Activated naive CD4-positive, alpha-beta T cell treated with anti-CD3 and anti-CD28 coated beads, Interleukin-2, amount 50 U/mL, for 72 hours (primary cell): ENCODE measurements around the gene CCDC141. TPM values are rescaled to one million over a fixed set of nuclear protein-coding genes. Genes with fewer than 3 reads are reported as not detected.

Source experiments
- ATAC-seq, 2 donors: fragments of 150-1000 bp; cut with Tn5 transposase; 2 replicates each; pipeline ENCODE4 v1.10.0; 2021; ENCODE audit warnings: mild to moderate bottlenecking in 2 of 2, moderate library complexity in 2 of 2
- DNase-seq, 2 donors: peaks; one replicate each; pipeline ENCODE4 v3.0.0; 2021 to 2022; ENCODE audit warnings: low spot score in 2 of 2
- H3K27ac Mint-ChIP-seq, 2 donors: one replicate each; pipeline ENCODE4 v1.8.0; 2022; ENCODE audit warnings: mild to moderate bottlenecking in 2 of 2, mixed read lengths in 2 of 2
- H3K36me3 Mint-ChIP-seq, 2 donors: one replicate each; pipeline ENCODE4 v1.8.0; 2022; ENCODE audit warnings: mixed read lengths in 2 of 2
- H3K9me3 Mint-ChIP-seq, 2 donors: one replicate each; pipeline ENCODE4 v1.8.0; 2022; ENCODE audit warnings: mixed read lengths in 2 of 2
- total RNA-seq, 2 donors: library from RNA; stranded (reverse); gene quantifications; one replicate each; pipeline ENCODE4 v1.2.3, GENCODE V29; 2022

The CCDC141 gene
- total RNA-seq, 2 donors from 2014 or later, result 6.1 to 10.6 TPM

DNA sequence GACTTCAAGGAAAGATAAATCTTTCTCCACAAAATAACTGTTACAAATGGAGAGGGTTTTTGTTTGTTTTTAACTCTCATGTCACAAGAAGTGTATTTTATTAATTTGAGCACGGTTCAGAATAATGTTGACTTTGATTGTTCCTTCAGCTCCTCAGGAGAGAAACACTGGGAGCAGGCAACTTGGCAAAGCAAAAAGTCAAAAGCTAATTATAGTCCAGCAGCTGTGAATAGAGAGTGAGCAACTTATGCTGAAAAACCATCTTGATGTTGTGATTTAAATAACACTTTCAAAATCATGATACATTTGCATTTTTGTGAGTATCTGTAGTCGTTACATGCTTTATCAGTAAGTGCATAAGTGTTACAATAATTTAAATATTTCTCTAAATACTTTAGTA is 205.2 kb downstream of the CCDC141 start:
- Mint-ChIP-seq H3K27ac (no peak overlapping the region), H3K9me3 (peaks cover 0 to 3% of the 10 kb centered on the region in 2 donors), H3K36me3 (peaks cover 9 to 11% of the 10 kb centered on the region in 2 donors)
- no peak for DNase-seq
- no peak for ATAC-seq

DNA sequence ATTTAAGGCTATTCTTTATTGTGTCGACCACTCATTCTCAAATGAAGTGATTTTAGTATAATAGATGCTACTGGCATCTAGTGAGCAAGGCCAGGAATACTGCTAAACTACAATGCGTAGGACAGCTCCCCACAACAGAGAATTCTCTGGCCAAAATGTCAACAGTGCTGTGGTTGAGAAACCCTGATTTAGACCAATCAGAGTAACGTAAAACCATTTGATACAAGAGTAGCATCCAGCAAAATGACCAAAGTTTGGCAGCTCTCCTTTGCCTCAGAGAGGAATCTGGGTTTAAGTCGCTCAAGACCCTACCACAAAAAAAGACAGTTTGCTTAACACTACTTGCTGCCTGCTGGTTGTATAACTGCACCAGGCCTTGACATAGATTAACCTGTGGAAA is 205.7 kb downstream of the CCDC141 start:
- ATAC-seq (no peak), DNase-seq (no peak)
- Mint-ChIP-seq H3K9me3 (peaks cover 0 to 3% of the 10 kb centered on the region in 2 donors), H3K27ac (no peak overlapping the region), H3K36me3 (peaks cover 9 to 11% of the 10 kb centered on the region in 2 donors)

DNA sequence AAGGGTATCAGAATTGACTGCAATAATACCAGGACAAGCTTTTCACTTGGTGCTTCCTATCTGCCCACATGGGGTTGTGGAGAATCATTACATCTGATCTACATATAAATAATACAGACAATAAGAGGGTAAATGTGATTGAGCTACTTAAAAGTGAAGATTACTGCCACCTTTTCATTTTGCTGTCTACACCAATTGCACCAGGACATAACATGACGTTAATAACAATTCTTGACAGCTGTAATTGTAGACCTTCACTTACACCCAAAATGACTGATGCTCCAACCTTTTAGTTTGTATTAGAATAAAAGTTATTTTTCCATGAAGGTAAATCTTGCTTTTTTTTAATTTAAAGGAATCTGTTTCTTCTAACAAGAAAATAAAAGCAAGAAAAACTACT is 206.2 kb downstream of the CCDC141 start:
- Mint-ChIP-seq H3K9me3 (peaks cover 0 to 3% of the 10 kb centered on the region in 2 donors), H3K27ac (no peak overlapping the region), H3K36me3 (peaks cover 9 to 11% of the 10 kb centered on the region in 2 donors)
- no peak for DNase-seq
- ATAC-seq, result no peak

DNA sequence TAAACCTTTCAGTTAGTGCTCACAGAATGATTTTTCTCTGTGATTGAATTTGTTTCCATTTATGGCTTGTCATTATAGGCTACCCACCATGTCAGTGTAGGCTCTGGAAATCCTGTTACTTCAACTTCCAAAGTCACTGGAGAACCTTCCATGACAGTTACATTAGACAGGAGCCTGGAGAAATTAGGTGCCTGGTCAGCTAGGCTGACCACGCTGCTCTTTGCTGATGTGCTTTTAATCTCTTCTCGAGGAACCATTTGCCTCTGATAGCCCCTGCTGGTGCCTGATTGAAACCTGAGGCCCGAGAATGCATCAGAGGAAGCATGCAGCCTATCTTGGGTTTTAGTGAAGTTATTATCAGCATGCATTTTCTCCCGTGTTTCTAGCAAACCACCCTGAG is 213.1 kb downstream of the CCDC141 start:
- no peaks in the 10 kb centered on the region for H3K36me3 Mint-ChIP-seq
- no peak for ATAC-seq
- H3K27ac Mint-ChIP-seq, result no peak overlapping the region
- H3K9me3 Mint-ChIP-seq, result no peaks in the 10 kb centered on the region
- DNase-seq, result no peak

DNA sequence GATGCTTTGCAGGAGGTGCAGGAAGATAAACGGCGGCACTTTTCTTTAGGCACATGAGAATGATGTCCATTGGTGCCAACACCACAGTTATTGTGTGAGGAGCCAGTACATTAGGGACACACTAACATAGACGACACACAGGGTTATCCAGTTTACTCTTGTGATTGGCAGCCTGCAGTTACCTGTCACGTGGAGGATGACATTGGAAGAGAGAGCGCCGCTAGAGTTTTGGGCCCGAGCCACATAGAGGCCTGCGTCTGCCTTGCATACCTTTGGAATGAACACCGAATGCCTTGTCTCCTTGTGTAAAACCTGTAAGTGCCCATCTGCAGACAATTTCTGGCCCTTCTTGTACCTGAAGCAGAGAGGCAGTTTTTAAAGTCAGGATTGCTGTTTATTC is 215.9 kb downstream of the CCDC141 start:
- DNase-seq, result no peak
- Mint-ChIP-seq H3K36me3 (peaks cover 0 to 7% of the 10 kb centered on the region in 2 donors), H3K9me3 (no peaks in the 10 kb centered on the region)

DNA sequence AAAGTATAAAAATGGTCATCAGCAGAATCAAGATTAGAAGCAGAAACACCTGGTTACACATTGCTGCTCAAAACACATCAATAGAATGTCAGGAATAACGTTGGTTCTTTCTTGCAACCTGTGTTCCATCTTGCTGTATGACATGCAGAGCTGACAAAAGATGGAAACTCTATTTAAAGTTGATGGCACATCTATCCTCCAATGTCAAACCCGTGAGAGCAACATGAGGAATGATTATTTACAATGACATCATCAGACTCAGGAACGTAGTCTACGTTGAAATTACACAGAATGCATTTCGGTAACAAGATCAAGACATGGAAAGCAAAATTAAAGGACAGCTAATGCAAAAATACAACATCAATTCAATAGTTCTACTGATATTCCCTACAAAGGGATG is 216.6 kb downstream of the CCDC141 start:
- Mint-ChIP-seq H3K36me3 (peaks cover 0 to 7% of the 10 kb centered on the region in 2 donors), H3K27ac (no peak overlapping the region), H3K9me3 (no peaks in the 10 kb centered on the region)
- DNase-seq (no peak), ATAC-seq (no peak)

More for the DNA sequence above, 215.9 kb downstream of the CCDC141 start:
- ATAC-seq, result no peak
- H3K27ac Mint-ChIP-seq, result no peak overlapping the region

DNA sequence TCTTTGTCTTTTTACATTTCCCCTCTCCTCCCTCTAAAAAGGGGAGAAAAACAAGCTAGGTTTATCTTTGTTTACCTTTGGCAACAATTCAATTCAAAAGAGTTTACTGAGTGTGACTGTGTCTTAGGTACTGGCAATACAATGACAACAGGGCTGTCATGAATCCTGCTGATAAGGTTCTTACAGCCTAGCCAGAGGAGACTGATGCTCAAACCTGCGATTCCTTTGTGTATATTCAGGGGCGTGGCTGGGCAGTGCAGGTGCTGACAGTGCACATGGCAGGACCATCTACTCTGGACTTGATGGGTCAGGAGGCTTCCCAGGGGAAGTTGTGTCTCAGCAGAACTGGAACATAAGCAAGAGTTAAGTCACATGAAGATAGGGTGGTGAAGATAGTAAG is 219.5 kb downstream of the CCDC141 start:
- ATAC-seq (no peak), DNase-seq (no peak)
- H3K9me3 Mint-ChIP-seq, result no peaks in the 10 kb centered on the region
- peaks cover 0 to 15% of the 10 kb centered on the region in 2 donors for H3K36me3 Mint-ChIP-seq
- no peak overlapping the region for H3K27ac Mint-ChIP-seq

DNA sequence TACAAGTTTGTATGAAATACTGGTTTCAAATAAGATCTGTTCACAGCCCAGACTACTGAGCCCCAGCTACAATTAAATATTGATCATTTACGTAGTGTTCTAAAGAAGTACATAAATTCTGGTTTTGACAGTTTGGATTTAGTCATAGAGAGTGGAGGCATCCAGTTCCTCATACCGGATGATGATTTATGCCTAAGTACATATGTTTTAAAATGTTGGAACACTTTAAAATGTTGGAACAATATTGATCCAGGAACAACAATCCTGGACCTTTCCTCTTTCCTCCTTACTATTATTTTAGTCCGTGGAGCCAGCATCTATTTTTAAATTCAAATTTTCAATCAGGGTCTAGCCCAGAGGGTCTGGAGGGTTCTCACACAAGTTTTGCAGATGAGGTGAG is 220.0 kb downstream of the CCDC141 start:
- no peak overlapping the region for H3K27ac Mint-ChIP-seq
- H3K9me3 Mint-ChIP-seq, result no peaks in the 10 kb centered on the region
- DNase-seq, result no peak
- peaks cover 0 to 15% of the 10 kb centered on the region in 2 donors for H3K36me3 Mint-ChIP-seq
- ATAC-seq, result no peak

DNA sequence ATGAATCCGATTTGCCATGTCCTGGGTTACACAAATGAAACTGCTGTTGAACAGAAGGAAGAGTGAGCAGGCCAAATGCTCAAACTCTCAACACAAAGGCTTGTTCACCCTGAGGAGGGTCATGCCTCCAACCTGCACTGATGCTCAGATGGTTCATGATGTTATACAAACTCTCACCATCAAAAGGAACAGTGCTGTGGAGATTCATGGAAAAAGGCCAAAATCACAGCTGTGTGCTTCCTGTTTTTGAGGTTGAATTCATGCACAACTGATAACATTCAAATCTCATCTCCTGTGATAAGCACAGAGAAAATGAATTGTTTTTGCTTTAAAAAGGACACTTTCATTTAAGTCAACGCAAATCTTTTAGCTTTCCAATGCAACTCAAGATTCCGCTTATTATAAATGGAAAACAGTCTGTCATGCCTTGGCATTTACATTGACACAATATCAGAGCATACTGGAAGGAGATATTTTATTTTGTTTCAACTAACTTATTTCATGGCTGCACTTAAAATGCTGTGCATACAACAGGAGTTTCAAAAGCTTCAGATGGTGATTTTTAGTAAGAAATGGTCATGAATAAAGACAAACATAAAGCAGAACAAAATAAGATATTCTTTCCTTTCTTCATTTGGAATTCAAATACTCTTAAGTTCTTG is 220.5 kb downstream of the CCDC141 start:
- ATAC-seq (no peak), DNase-seq (no peak)
- Mint-ChIP-seq H3K27ac (no peak overlapping the region), H3K36me3 (peaks cover 0 to 15% of the 10 kb centered on the region in 2 donors), H3K9me3 (no peaks in the 10 kb centered on the region)

DNA sequence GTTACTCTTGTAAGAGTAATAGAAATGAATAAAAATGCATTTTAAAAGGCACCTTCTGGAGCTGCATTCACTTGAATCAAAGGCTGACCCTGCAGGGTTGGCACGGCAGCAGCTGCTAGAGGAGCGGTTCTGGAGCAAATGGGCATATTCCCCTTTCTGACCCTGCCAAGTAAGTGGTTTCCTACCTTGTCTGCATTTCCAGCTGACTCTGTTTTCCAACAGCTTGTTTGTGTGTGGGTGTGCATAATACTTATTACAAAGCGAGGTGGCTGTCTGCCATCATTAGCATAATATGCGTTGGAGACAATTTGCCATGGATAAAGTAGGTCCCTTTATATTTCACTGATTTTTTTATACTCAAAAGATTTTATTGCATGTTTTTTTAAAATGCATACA is 221.5 kb downstream of the CCDC141 start:
- DNase-seq (no peak), ATAC-seq (no peak)
- H3K27ac Mint-ChIP-seq, result no peak overlapping the region
- H3K36me3 Mint-ChIP-seq, result peaks cover 0 to 15% of the 10 kb centered on the region in 2 donors
- H3K9me3 Mint-ChIP-seq, result no peaks in the 10 kb centered on the region

DNA sequence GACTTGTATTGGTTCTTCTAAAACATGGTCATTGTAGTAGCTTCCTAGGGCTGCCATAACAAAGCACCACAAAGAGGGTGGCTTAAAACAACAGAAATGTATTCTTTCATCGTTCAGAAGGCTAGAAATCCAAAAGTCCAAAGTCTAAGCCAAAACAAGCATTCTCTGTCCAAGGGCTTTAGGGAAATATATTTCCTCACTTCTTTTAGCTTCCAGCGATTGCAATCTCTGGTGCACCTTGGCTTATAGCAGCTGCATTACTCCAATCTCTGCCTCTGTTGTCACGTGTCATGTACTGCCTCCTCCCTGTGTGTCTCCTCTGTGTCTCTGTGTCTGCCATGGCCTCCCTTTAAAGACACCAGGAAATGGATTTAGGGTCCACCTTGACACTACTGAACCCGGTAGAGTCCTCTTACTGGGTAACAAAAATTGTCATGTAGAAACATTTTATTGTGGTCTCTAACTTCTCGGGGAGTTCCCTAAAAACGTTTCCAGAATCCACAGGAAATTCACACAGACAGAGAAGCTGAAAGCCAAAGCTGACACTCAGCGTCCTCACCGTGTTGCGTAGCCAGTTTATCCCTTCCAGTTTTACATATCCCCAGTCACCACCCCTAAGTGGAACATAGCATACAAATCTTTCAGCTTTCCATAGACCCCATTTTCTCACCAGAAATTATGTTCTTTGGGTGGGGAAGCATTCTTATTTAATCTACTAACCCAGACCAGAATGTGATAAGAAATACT is 222.0 kb downstream of the CCDC141 start:
- ATAC-seq (no peak), DNase-seq (no peak)
- Mint-ChIP-seq H3K27ac (no peak overlapping the region), H3K36me3 (peaks cover 0 to 15% of the 10 kb centered on the region in 2 donors), H3K9me3 (no peaks in the 10 kb centered on the region)

DNA sequence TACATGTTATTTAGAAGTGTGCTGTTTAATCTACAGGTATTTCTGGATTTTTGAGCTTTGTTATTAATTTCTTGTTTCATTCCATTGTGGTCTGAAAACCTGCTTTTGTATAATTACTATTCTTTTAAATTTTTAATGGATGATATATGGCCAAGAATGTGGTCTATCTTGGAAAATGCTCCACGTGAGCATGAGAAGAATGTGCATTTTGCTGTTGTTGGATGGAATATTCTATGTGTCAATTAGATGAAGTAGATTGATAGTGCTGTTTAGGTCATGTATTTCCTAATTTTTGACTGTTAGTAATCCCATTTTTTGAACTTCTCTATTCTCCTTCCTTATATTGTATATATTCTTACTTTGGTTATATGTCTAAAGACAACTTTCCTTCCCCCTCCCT is 222.8 kb downstream of the CCDC141 start:
- H3K27ac Mint-ChIP-seq, result no peak overlapping the region
- no peaks in the 10 kb centered on the region for H3K9me3 Mint-ChIP-seq
- no peak for ATAC-seq
- DNase-seq, result no peak
- peaks cover 0 to 15% of the 10 kb centered on the region in 2 donors for H3K36me3 Mint-ChIP-seq

DNA sequence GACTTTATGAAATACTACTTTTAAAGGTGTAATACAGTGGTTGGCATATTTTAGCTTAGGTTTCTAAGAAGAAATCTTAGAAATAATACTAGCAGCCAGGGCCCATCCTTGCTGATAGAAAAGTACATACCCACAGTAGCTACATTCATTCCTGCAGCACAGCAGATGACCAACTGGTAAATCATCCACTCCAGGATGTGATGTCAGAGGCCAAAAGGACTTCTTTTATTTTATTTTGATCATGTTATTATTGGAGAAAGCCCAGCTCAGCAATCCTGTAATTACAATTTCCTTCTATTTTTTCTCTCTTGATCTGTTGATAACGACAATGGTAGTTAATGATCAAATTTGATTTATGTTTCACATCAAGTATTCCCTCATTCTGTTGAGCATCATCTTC is 224.8 kb downstream of the CCDC141 start:
- Mint-ChIP-seq H3K27ac (no peak overlapping the region), H3K9me3 (peaks cover 0 to 3% of the 10 kb centered on the region in 2 donors), H3K36me3 (peaks cover 0 to 9% of the 10 kb centered on the region in 2 donors)
- DNase-seq (no peak), ATAC-seq (no peak)

DNA sequence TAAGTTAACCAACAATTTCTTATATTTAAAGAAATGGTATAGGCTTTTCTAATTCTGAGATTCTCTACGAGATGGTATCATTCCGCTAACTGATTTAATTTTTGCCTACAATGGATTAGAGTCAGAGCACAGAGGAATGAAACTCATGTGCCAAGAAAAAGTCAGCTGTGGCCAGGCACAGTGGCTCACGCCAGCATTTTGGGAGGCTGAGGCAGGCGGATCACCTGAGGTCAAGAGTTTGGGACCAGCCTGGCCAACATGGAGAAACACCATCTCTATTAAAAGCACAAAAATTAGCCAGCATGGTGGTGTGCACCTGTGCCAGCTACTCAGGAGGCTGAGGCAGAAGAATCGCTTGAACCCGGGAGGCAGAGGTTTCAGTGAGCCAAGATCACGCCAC is 225.8 kb downstream of the CCDC141 start:
- Mint-ChIP-seq H3K27ac (no peak overlapping the region), H3K36me3 (peaks cover 0 to 8% of the 10 kb centered on the region in 2 donors), H3K9me3 (peaks cover 0 to 3% of the 10 kb centered on the region in 2 donors)
- DNase-seq, result no peak
- no peak for ATAC-seq

DNA sequence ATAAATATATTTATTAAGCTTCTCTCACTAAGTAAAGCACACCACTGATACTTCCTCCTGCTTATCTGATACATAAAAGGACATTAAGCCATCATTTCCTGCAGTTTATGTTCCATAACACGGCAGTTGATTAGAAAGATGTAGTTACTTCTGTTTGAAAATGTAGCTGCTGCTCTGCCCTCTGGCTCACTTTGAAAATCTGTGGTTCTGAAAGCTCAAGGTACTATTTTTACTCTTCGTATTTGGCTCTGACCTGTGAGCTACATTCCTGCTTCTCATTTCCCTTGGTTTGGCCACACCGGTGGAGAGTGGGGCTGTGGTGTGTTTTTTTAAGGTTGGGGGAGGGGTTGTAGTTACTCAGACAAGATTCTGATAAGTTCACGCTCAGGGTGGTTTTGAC is 229.9 kb downstream of the CCDC141 start:
- ATAC-seq (peak; percentile 34 to 63), DNase-seq (no peak)
- Mint-ChIP-seq H3K9me3 (peaks cover 0 to 3% of the 10 kb centered on the region in 2 donors), H3K27ac (peak overlapping the region in 1 of 2 donors; percentile 74), H3K36me3 (no peaks in the 10 kb centered on the region)

DNA sequence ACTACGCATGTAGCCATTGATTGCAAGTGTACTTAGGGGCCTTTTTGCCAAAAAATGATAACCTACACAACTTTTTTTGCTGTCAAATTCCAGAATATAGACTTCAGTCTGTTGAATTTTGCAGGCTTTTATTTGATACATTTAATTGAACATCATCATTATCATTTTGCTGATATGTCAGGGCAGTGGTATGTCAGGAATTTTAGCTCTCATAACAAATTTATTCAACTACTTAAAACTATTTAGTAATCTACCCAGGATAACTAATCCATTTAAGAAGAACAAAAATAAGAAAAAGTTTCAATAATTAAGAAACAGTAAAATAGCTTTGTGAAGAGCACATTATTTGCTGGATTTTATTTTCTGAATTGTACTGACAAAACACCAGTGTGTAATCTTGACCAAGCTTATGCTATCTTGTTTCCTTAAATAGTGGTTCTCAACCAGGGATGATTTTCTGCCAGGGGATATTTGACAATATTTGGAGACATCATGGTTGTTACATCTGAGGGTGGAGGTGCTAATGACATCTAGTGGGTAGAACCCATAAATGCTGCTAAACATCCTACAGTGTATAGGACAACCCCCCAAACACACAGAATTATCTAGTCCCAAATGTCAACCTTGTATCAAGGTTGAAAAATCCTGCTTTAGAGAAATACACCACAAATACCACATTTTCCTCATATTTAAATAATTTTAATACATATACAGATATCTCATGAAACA is 230.6 kb downstream of the CCDC141 start:
- no peak for ATAC-seq
- H3K27ac Mint-ChIP-seq, result no peak overlapping the region
- peaks cover 0 to 3% of the 10 kb centered on the region in 2 donors for H3K9me3 Mint-ChIP-seq
- no peaks in the 10 kb centered on the region for H3K36me3 Mint-ChIP-seq
- no peak for DNase-seq

DNA sequence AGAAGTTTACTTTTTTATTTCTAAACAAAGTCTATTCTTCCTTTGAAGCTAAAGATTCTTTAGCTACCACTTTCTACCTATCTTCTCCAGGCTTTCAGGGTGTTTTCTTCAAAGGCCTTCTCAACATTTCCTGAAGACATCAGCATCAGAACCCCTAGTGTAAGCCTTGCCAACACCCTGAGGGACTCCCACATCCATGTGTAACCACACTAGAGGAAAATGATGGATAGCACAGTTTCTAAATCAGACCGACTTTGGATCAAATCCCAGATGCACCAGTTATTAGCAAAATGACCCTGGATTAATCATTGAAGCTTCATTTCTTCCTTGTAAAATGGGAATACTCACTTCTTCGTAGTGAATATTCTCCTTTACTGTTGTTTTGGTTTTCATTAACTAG is 238.0 kb downstream of the CCDC141 start:
- no peaks in the 10 kb centered on the region for H3K9me3 Mint-ChIP-seq
- DNase-seq (no peak), ATAC-seq (no peak)
- H3K27ac Mint-ChIP-seq, result no peak overlapping the region
- H3K36me3 Mint-ChIP-seq, result no peaks in the 10 kb centered on the region
